Common myeloid progenitor, CD34-positive (primary cell): ENCODE measurements around the gene GPR146.
"Not testable (repeated sequence)": the region's sequence is repeated elsewhere in the genome, so short reads cannot be mapped to it uniquely, and the experiment has no call there.

Experiments used
- CTCF ChIA-PET: fragments of 350-600 bp; sonication (Branson Sonifier 250); formaldehyde crosslinking; loops from one replicate; lab custom pipeline; 2021; ENCODE audit warnings: antibody characterized with exemption; lab: Charles Lee
- POLR2A ChIA-PET: fragments of 350-600 bp; sonication (Branson Sonifier 250); formaldehyde crosslinking; loops from one replicate; lab custom pipeline; 2021; ENCODE audit warnings: antibody characterized with exemption; lab: Charles Lee
- DNase-seq, 3 donors: peaks; one replicate each; pipeline versions ENCODE4 v3.0.0 to v3.0.0-alpha.2; 2013
- H3K27ac ChIP-seq, 2 experiments: 1 replicate in 1 of 2; 2 replicates in 1 of 2; pipeline ENCODE4 v1.7.0; 2013; ENCODE audit warnings: inconsistent platforms in 2 of 2, low read length in 2 of 2, mild to moderate bottlenecking in 2 of 2, low read depth in 1 of 2, moderate library complexity in 1 of 2; ENCODE audit not compliant: severe bottlenecking in 2 of 2, insufficient read depth in 1 of 2, poor library complexity in 1 of 2
- H3K27me3 ChIP-seq, 5 experiments: replicated peaks in 2 of 5; 1 replicate in 3 of 5; 2 replicates in 2 of 5; pipeline versions ENCODE4 v1.6.1 to v1.7.0; 2013; ENCODE audit warnings: low read length in 4 of 5, mild to moderate bottlenecking in 2 of 5, moderate library complexity in 2 of 5, inconsistent platforms in 1 of 5; ENCODE audit not compliant: insufficient read depth in 5 of 5, control insufficient read depth in 4 of 5
- H3K36me3 ChIP-seq, 4 experiments: 1 replicate in 2 of 4; 2 replicates in 2 of 4; pipeline versions ENCODE4 v1.6.1 to v1.7.0; 2013; ENCODE audit warnings: low read length in 3 of 4, control low read depth in 1 of 4, mild to moderate bottlenecking in 1 of 4; ENCODE audit not compliant: control insufficient read depth in 4 of 4, insufficient read depth in 4 of 4
- H3K4me1 ChIP-seq, 4 experiments: 1 replicate in 3 of 4; 2 replicates in 1 of 4; pipeline versions ENCODE4 v1.6.1 to v1.7.1; 2013; ENCODE audit warnings: low read length in 3 of 4, mild to moderate bottlenecking in 3 of 4, control low read depth in 1 of 4, inconsistent platforms in 1 of 4, moderate library complexity in 1 of 4; ENCODE audit not compliant: control insufficient read depth in 4 of 4, insufficient read depth in 4 of 4; ENCODE audit errors: control extremely low read depth in 1 of 4
- H3K4me3 ChIP-seq, 7 experiments: 1 replicate in 4 of 7; 2 replicates in 3 of 7; pipeline versions ENCODE4 v1.5.1 to v1.7.0; 2013; ENCODE audit warnings: mild to moderate bottlenecking in 7 of 7, low read length in 6 of 7, moderate library complexity in 6 of 7, inconsistent platforms in 2 of 7, low read depth in 2 of 7, control low read depth in 1 of 7; ENCODE audit not compliant: insufficient read depth in 4 of 7, control insufficient read depth in 1 of 7; ENCODE audit errors: extremely low read depth in 1 of 7
- H3K9me3 ChIP-seq, 5 experiments: 1 replicate in 4 of 5; 2 replicates in 1 of 5; pipeline versions ENCODE4 v1.6.1 to v1.7.1; 2013; ENCODE audit warnings: low read length in 4 of 5, mild to moderate bottlenecking in 2 of 5, inconsistent platforms in 1 of 5, low read depth in 1 of 5, moderate library complexity in 1 of 5; ENCODE audit not compliant: control insufficient read depth in 4 of 5, insufficient read depth in 2 of 5; ENCODE audit errors: control extremely low read depth in 1 of 5
- WGBS: methylation state at CpG from one replicate; pipeline ENCODE4 v1.1.5; 2013; ENCODE audit not compliant: insufficient coverage; 5-methylcytosine and 5-hydroxymethylcytosine counted together

Gene GPR146

GRCh38 chr7:1030444-1031070, 13.8 kb upstream of the GPR146 start:
- Histone ChIP-seq H3K9me3 (peaks cover 0 to 5% (median 2%) of the 10 kb centered on the region in 5 experiments), H3K4me1 (peaks cover 0 to 43% (median 33%) of the 10 kb centered on the region in 4 experiments), H3K27me3 (no peaks in the 10 kb centered on the region), H3K27ac (no peak overlapping the region), H3K4me3 (no peak overlapping the region), H3K36me3 (peaks cover 0 to 10% (median 5%) of the 10 kb centered on the region in 4 experiments)
- 93% methylated on average over 10 of the region's 12 CpGs for WGBS
- DNase-seq: no peak
- ChIA-PET CTCF (interaction anchor here (0.7 to 1.9 kb wide), 3 partner anchors 19 to 35 kb away, joined by 3 to 5 read pairs (median 4); no protein-coding TSS in a partner anchor), POLR2A (no interaction called here)

DNA sequence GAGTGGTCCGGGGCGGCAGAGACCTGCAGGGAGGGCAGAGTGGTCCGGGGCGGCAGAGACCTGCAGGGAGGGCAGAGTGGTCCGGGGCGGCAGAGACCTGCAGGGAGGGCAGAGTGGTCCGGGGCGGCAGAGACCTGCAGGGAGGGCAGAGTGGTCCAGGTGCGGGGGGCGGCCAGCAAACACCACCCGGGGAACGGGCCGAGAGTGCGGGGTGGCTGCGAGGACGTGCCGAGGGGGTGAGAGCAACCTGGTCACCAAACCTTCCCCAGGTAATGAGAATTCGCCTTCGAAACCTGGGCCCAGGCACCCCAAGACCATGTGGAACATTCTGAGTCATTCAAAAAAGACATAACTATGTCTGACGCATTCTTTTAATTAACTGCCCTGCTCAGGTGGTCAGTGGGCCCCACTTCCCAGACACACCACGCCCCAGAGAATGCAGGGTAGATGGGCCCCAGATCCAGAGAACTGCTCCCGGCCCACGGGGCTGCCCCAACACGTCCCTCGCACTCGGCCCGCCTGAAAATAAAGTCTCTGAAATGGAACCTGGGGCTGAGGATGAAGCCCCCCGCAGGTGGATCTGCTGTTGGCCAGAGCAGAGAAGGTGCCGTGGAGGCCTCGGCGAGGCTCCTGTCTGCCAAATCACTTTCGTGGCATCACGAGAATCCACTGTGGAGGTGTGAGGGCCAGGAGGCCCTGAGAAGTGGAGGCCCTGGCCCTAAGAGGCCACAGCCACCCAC, 12.5 kb upstream of the GPR146 start:
- H3K27ac ChIP-seq: no peak overlapping the region
- 97% methylated on average over 25 of the region's 33 CpGs for WGBS
- peaks cover 0 to 6% (median 2%) of the 10 kb centered on the region in 4 experiments for H3K36me3 ChIP-seq
- no peak overlapping the region for H3K4me3 ChIP-seq
- CTCF ChIA-PET: no interaction called here
- DNase-seq: no peak
- POLR2A ChIA-PET: no interaction called here
- no peaks in the 10 kb centered on the region for H3K27me3 ChIP-seq
- H3K4me1 ChIP-seq: peaks cover 0 to 33% (median 31%) of the 10 kb centered on the region in 4 experiments
- peaks cover 0 to 10% (median 3%) of the 10 kb centered on the region in 5 experiments for H3K9me3 ChIP-seq

DNA sequence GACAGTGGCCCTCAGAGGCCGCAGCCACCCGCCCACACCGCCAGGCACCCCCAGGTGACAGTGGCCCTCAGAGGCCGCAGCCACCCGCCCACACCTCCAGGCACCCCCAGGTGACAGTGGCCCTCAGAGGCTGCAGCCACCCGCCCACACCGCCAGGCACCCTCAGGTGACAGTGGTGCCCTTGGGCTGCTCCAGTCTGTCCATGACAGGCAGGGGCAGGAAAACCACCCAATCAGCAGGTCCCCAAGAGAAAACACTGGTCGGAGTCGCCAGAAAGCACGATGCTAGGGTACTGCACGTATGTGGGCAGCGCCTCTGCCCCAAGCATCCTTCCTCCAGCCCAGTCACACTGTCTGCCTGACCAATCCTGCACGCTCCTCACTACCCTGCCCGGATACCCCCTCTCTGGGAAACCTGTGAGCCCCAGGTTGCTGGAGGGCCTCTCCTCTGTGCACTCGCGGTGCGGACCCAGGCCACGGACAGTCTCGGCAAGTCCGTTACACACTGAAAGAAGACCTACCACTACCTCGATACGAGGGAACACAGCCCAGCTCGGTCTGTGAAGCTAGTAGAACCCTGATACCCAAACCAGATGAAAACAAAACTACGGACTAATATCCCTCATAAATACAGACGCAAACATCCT, 11.7 kb upstream of the GPR146 start:
- H3K9me3 ChIP-seq: peaks cover 0 to 10% (median 3%) of the 10 kb centered on the region in 5 experiments
- H3K4me3 ChIP-seq: no peak overlapping the region
- peaks cover 0 to 6% (median 2%) of the 10 kb centered on the region in 4 experiments for H3K36me3 ChIP-seq
- no peak for DNase-seq
- CTCF ChIA-PET: no interaction called here
- H3K27ac ChIP-seq: no peak overlapping the region
- no peaks in the 10 kb centered on the region for H3K27me3 ChIP-seq
- 96% methylated on average over 15 of the region's 25 CpGs for WGBS
- H3K4me1 ChIP-seq: peaks cover 0 to 25% (median 25%) of the 10 kb centered on the region in 4 experiments
- POLR2A ChIA-PET: no interaction called here

- H3K9me3 ChIP-seq: peaks cover 0 to 10% (median 3%) of the 10 kb centered on the region in 5 experiments
- peaks cover 0 to 6% (median 2%) of the 10 kb centered on the region in 4 experiments for H3K36me3 ChIP-seq
- no peak overlapping the region for H3K27ac ChIP-seq
- H3K4me3 ChIP-seq: no peak overlapping the region
- H3K4me1 ChIP-seq: peaks cover 0 to 20% (median 17%) of the 10 kb centered on the region in 4 experiments
- POLR2A ChIA-PET: no interaction called here
- DNase-seq: no peak
- CTCF ChIA-PET: interaction anchor here (0.9 to 2.0 kb wide), 4 partner anchors 10 to 41 kb away, joined by 3 to 4 read pairs (median 4); no protein-coding TSS in a partner anchor
- WGBS: 89% methylated on average over 15 of the region's 20 CpGs
- no peaks in the 10 kb centered on the region for H3K27me3 ChIP-seq
These were observed 10.7 kb upstream of the GPR146 start for GRCh38 chr7:1033546-1034145.

DNA sequence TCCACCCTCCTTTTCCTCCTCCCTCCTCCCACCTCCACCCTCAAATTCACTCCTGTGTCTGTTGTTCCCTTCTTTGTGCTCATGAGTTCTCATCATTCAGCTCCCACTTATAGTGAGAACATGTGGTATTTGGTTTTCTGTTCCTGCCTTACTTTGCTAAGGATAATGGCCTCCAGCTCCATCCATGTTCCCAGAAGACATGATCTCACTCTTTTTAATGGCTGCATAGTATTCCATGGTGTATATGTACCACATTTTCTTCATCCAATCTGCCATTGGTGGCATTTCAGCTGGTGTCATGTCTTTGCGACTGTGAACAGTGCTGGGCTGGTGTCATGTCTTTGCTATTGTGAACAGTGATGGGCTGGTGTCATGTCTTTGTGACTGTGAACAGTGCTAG, 9.6 kb upstream of the GPR146 start:
- ChIA-PET POLR2A (interaction anchor here (0.5 kb wide), 1 partner anchor 22 kb away, joined by 3 read pairs; no protein-coding TSS in a partner anchor), CTCF (interaction anchor here (0.7 to 2.0 kb wide), 4 partner anchors 29 to 121 kb away, joined by 3 to 4 read pairs (median 4); no protein-coding TSS in a partner anchor)
- WGBS: 100% methylated on average over 1 of the region's 1 CpG

DNA sequence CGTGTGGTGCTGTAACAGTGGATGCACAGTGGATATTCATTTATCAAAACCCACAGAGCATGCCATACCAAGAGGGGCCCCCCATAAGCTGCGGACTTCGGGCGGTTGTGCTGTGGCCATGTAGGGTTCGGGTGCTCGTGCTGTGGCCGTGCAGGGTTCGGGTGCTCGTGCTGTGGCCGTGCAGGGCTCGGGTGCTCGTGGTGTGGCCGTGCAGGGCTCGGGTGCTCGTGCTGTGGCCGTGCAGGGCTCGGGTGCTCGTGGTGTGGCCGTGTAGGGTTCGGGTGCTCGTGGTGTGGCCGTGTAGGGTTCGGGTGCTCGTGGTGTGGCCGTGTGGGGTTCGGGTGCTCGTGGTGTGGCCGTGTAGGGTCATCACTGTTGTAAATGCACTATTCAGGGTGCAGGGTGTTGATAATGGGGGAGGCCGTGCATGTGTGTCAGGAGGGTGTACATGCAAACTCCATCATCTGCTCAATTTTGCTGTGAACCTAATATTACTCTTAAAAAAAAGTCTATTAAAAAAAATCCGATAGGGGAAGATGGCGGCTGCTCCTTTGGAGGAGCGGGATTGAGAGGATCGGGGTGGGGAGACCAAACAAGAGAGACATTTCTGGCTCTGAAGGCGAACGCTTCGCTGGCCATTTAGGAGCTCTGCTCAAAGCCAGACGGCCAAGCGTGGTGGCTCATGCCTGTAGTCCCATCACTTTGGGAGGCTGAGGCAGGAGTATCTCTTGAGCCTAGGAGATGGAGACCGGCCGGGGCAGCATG, 8.0 kb upstream of the GPR146 start:
- H3K27ac ChIP-seq, CTCF ChIA-PET: not testable (repeated sequence)

More for the DNA sequence above, 9.6 kb upstream of the GPR146 start:
- H3K27me3 ChIP-seq, DNase-seq, H3K4me1 ChIP-seq, H3K36me3 ChIP-seq, H3K27ac ChIP-seq, H3K4me3 ChIP-seq: not testable (repeated sequence)
- peaks cover 0 to 10% (median 3%) of the 10 kb centered on the region in 5 experiments for H3K9me3 ChIP-seq

More for the DNA sequence above, 8.0 kb upstream of the GPR146 start:
- H3K9me3 ChIP-seq: peaks cover 0 to 10% (median 3%) of the 10 kb centered on the region in 5 experiments
- H3K27me3 ChIP-seq, H3K36me3 ChIP-seq, DNase-seq, H3K4me3 ChIP-seq, H3K4me1 ChIP-seq, POLR2A ChIA-PET: not testable (repeated sequence)
- WGBS: 96% methylated on average over 22 of the region's 40 CpGs
